LNCaP clone FGC (cell line): ENCODE results near the gene MYL4.

Source experiments
- DNase-seq: peaks from one replicate; pipeline ENCODE4 v3.0.0-alpha.2; 2011; ENCODE audit warnings: low read depth
- H3K4me3 ChIP-seq: 2 replicates; pipeline ENCODE4 v1.5.1; 2011; ENCODE audit warnings: mild to moderate bottlenecking, low read depth, low read length, control low read depth
- TF ChIP-seq, protein P1 (sequence below): IDR thresholded peaks from 2 replicates; pipeline ENCODE4 v1.5.1; 2012; ENCODE audit warnings: mild to moderate bottlenecking; ENCODE audit not compliant: control insufficient read depth, insufficient read depth; ENCODE audit errors: extremely low read depth

MYL4 gene

DNA sequence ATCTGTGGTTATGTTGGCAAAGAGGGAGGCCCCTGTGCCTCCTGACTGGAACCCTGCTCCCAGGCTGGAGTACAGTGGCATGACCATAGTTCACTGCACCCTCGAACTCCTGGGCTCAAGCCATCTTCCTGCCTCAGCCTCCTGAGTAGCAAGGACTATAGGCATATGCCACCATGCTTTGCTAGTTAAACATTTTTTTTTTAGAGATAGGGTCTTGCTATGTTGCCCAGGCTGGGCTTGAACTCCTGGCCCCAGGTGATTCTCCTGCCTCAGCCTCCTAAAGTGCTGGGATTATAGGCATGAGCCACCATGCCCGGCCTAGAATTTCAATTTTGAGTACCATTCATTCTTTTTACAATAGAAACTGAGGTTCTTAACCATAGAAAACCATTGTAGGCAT is 23.3 kb downstream of the MYL4 start:
- no peak overlapping the region for H3K4me3 ChIP-seq
- TF ChIP-seq, protein P1, sequence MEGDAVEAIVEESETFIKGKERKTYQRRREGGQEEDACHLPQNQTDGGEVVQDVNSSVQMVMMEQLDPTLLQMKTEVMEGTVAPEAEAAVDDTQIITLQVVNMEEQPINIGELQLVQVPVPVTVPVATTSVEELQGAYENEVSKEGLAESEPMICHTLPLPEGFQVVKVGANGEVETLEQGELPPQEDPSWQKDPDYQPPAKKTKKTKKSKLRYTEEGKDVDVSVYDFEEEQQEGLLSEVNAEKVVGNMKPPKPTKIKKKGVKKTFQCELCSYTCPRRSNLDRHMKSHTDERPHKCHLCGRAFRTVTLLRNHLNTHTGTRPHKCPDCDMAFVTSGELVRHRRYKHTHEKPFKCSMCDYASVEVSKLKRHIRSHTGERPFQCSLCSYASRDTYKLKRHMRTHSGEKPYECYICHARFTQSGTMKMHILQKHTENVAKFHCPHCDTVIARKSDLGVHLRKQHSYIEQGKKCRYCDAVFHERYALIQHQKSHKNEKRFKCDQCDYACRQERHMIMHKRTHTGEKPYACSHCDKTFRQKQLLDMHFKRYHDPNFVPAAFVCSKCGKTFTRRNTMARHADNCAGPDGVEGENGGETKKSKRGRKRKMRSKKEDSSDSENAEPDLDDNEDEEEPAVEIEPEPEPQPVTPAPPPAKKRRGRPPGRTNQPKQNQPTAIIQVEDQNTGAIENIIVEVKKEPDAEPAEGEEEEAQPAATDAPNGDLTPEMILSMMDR: no peak
- DNase-seq: no peak

- no peak overlapping the region for H3K4me3 ChIP-seq
- TF ChIP-seq, protein P1: no peak
- DNase-seq: no peak
These were observed 26.4 kb downstream of the MYL4 start for GRCh38 chr17:47235506-47235905.

- no peak overlapping the region for H3K4me3 ChIP-seq
- TF ChIP-seq, protein P1: no peak
- DNase-seq: no peak
These were observed 26.8 kb downstream of the MYL4 start for GRCh38 chr17:47235923-47236322.

DNA sequence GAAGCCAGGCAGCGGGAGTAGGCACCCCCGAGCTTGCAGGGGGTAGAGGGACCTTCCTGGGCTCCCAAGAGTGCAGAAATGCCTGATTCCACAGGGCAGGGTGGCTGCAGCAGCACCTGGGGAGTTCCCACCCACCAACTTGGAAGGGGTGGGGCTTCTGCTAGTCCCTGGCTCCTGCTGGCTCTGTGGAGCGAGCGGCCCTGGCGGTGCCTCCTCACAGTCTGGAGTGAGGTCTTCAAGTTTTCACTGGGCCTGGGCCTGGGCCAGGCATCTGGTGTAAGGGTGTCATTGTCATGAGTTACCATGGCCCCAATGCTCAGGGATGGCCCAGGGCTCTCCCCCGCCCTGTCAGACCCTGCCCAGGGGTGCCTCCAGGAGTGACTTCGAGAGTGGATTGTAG is 28.7 kb downstream of the MYL4 start:
- no peak overlapping the region for H3K4me3 ChIP-seq
- DNase-seq: no peak
- TF ChIP-seq, protein P1: no peak

GRCh38 chr17:47238321-47239010 is 29.3 kb downstream of the MYL4 start:
- DNase-seq: no peak
- TF ChIP-seq, protein P1: no peak
- H3K4me3 ChIP-seq: no peak overlapping the region

- no peak overlapping the region for H3K4me3 ChIP-seq
- DNase-seq: no peak
- TF ChIP-seq, protein P1: no peak
These were observed 30.4 kb downstream of the MYL4 start for GRCh38 chr17:47239619-47239966.
